ENCODE results near the gene SPAM1.

Gene SPAM1

DNA sequence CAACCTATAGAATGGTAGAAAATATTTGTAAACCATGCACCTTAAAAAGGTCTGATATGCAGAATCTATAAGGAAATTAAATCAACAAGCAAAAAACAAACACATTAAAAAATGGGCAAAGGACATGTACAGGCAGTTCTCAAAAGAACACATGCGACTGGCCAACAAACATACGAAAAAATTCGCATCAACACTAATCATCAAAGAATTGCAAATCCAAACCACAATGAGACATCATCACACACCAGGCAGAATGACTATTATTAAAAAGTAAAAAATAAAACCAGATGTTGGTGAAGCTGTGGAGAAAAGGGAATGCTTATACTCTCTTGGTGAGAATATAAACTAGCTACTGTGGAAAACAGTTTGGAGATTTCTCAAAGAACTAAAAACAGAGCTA lies 74.7 kb downstream of the SPAM1 start:
- TF ChIP-seq, protein P1, sequence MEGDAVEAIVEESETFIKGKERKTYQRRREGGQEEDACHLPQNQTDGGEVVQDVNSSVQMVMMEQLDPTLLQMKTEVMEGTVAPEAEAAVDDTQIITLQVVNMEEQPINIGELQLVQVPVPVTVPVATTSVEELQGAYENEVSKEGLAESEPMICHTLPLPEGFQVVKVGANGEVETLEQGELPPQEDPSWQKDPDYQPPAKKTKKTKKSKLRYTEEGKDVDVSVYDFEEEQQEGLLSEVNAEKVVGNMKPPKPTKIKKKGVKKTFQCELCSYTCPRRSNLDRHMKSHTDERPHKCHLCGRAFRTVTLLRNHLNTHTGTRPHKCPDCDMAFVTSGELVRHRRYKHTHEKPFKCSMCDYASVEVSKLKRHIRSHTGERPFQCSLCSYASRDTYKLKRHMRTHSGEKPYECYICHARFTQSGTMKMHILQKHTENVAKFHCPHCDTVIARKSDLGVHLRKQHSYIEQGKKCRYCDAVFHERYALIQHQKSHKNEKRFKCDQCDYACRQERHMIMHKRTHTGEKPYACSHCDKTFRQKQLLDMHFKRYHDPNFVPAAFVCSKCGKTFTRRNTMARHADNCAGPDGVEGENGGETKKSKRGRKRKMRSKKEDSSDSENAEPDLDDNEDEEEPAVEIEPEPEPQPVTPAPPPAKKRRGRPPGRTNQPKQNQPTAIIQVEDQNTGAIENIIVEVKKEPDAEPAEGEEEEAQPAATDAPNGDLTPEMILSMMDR (IDR thresholded peaks at IDR 0.05), result no peak

DNA sequence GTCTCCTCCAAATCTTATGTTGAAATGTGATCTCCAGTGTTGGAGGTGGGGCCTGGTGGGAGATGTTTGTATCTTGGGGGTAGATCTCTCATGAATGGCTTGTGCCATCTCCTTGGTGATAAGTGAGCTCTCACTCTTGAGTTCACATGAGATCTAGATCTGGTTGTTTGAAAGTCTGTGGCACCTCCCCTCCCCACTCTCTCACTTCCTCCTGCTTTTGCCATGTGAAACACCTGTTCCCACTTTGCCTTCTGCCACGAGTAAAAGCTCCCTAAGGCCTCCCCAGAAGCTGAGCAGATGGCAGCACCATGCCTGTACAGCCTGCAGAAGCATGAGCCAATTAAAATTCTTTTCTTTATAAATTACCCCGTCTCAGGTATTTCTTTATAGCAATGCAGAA lies 84.3 kb downstream of the SPAM1 start:
- TF ChIP-seq, protein P1 (IDR thresholded peaks at IDR 0.05), result no peak
